Muscle layer of duodenum (tissue), 2 donors: ENCODE data around the gene MESD.

Experiments used
- H3K27ac ChIP-seq: one replicate; pipeline ENCODE4 v1.7.0; 2013; ENCODE audit warnings: mild to moderate bottlenecking, low read length
- H3K27me3 ChIP-seq: one replicate; pipeline ENCODE4 v1.7.0; 2013; ENCODE audit warnings: low read depth, mild to moderate bottlenecking, control low read depth, low read length
- H3K36me3 ChIP-seq, 2 donors: one replicate each; pipeline ENCODE4 v1.7.0; 2013; ENCODE audit warnings: low read length in 2 of 2, control low read depth in 1 of 2, mild to moderate bottlenecking in 1 of 2; ENCODE audit not compliant: insufficient read depth in 2 of 2, control insufficient read depth in 1 of 2
- H3K4me1 ChIP-seq, 2 donors: one replicate each; pipeline ENCODE4 v1.7.0; 2013; ENCODE audit warnings: low read length in 2 of 2, mild to moderate bottlenecking in 2 of 2, control low read depth in 1 of 2, moderate library complexity in 1 of 2; ENCODE audit not compliant: insufficient read depth in 2 of 2, control insufficient read depth in 1 of 2
- H3K4me3 ChIP-seq, 2 donors: one replicate each; pipeline ENCODE4 v1.7.0; 2013; ENCODE audit warnings: low read length in 2 of 2, low read depth in 1 of 2, mild to moderate bottlenecking in 1 of 2
- H3K9me3 ChIP-seq, 2 donors: one replicate each; pipeline ENCODE4 v1.7.0; 2013; ENCODE audit warnings: low read length in 2 of 2, control low read depth in 1 of 2, mild to moderate bottlenecking in 1 of 2; ENCODE audit not compliant: control insufficient read depth in 1 of 2
- donor health status: healthy.

Gene MESD

GRCh38 chr15:80915472-80915871 lies 74.1 kb downstream of the MESD start:
- no peaks in the 10 kb centered on the region for H3K9me3 ChIP-seq
- H3K27me3 ChIP-seq = no peaks in the 10 kb centered on the region
- peaks cover 0 to 9% of the 10 kb centered on the region in 2 donors for H3K36me3 ChIP-seq
- peaks cover 0 to 13% of the 10 kb centered on the region in 2 donors for H3K4me1 ChIP-seq
- H3K4me3 ChIP-seq = no peak overlapping the region
- no peak overlapping the region for H3K27ac ChIP-seq

GRCh38 chr15:80913541-80913940 lies 76.1 kb downstream of the MESD start:
- no peak overlapping the region for H3K4me3 ChIP-seq
- H3K27ac ChIP-seq = no peak overlapping the region
- H3K27me3 ChIP-seq = no peaks in the 10 kb centered on the region
- H3K4me1 ChIP-seq = peaks cover 0 to 13% of the 10 kb centered on the region in 2 donors
- no peaks in the 10 kb centered on the region for H3K9me3 ChIP-seq
- peaks cover 9 to 19% of the 10 kb centered on the region in 2 donors for H3K36me3 ChIP-seq

- H3K9me3 ChIP-seq = no peaks in the 10 kb centered on the region
- H3K4me1 ChIP-seq = peaks cover 0 to 13% of the 10 kb centered on the region in 2 donors
- no peak overlapping the region for H3K4me3 ChIP-seq
- peaks cover 11 to 24% of the 10 kb centered on the region in 2 donors for H3K36me3 ChIP-seq
- H3K27ac ChIP-seq = no peak overlapping the region
- H3K27me3 ChIP-seq = no peaks in the 10 kb centered on the region
Measured at GRCh38 chr15:80912673-80913072, 76.9 kb downstream of the MESD start.

GRCh38 chr15:80911821-80912220 lies 77.8 kb downstream of the MESD start:
- Histone ChIP-seq H3K36me3 (peaks cover 11 to 24% of the 10 kb centered on the region in 2 donors), H3K27me3 (no peaks in the 10 kb centered on the region), H3K27ac (no peak overlapping the region)

GRCh38 chr15:80906159-80906766 lies 83.4 kb downstream of the MESD start:
- H3K27ac ChIP-seq = no peak overlapping the region
- H3K9me3 ChIP-seq = no peaks in the 10 kb centered on the region
- H3K27me3 ChIP-seq = no peaks in the 10 kb centered on the region
- H3K4me3 ChIP-seq = no peak overlapping the region
- H3K36me3 ChIP-seq = peaks cover 11 to 46% of the 10 kb centered on the region in 2 donors
- no peaks in the 10 kb centered on the region for H3K4me1 ChIP-seq

More at GRCh38 chr15:80911821-80912220, 77.8 kb downstream of the MESD start:
- Histone ChIP-seq H3K9me3 (no peaks in the 10 kb centered on the region), H3K4me1 (peaks cover 0 to 13% of the 10 kb centered on the region in 2 donors), H3K4me3 (no peak overlapping the region)

- Histone ChIP-seq H3K27me3 (no peaks in the 10 kb centered on the region), H3K9me3 (no peaks in the 10 kb centered on the region), H3K36me3 (peaks cover 11 to 38% of the 10 kb centered on the region in 2 donors), H3K27ac (no peak overlapping the region), H3K4me1 (no peaks in the 10 kb centered on the region), H3K4me3 (no peak overlapping the region)
Measured at GRCh38 chr15:80904998-80905397, 84.6 kb downstream of the MESD start.

GRCh38 chr15:80902298-80902801 lies 87.3 kb downstream of the MESD start:
- Histone ChIP-seq H3K27me3 (no peaks in the 10 kb centered on the region), H3K27ac (no peak overlapping the region), H3K4me1 (no peaks in the 10 kb centered on the region), H3K36me3 (peaks cover 0 to 23% of the 10 kb centered on the region in 2 donors), H3K4me3 (no peak overlapping the region), H3K9me3 (no peaks in the 10 kb centered on the region)

- Histone ChIP-seq H3K4me1 (no peaks in the 10 kb centered on the region), H3K4me3 (no peak overlapping the region), H3K9me3 (peaks cover 3 to 4% of the 10 kb centered on the region in 2 donors), H3K27me3 (no peaks in the 10 kb centered on the region), H3K27ac (no peak overlapping the region), H3K36me3 (peaks cover 0 to 14% of the 10 kb centered on the region in 2 donors)
Measured at GRCh38 chr15:80898040-80898439, 91.6 kb downstream of the MESD start.
